C4-2B (cell line): ENCODE results near the gene NCK1.

Experiments used
- H3K27ac ChIP-seq: fragments of 450-650 bp; 2 replicates; pipeline ENCODE4 v1.5.1; 2017
- ZFX ChIP-seq: fragments of 450-650 bp; IDR thresholded peaks from 2 replicates; pipeline ENCODE4 v1.6.1; 2017
- TF ChIP-seq, protein P1 (sequence below): fragments of 450-650 bp; conservative IDR thresholded peaks from 2 replicates; pipeline ENCODE4 v1.5.1; 2017; ENCODE audit warnings: mild to moderate bottlenecking

The NCK1 gene

GRCh38 chr3:136861890-136862616 lies at the start of gene NCK1:
TSS of gene NCK1 (plus strand) at chr3:136862208. CDS start at chr3:136928002, 65,794 bp downstream.
- peak within 1 kb of the TSS; percentile 91 for H3K27ac ChIP-seq
- TF ChIP-seq, protein P1, sequence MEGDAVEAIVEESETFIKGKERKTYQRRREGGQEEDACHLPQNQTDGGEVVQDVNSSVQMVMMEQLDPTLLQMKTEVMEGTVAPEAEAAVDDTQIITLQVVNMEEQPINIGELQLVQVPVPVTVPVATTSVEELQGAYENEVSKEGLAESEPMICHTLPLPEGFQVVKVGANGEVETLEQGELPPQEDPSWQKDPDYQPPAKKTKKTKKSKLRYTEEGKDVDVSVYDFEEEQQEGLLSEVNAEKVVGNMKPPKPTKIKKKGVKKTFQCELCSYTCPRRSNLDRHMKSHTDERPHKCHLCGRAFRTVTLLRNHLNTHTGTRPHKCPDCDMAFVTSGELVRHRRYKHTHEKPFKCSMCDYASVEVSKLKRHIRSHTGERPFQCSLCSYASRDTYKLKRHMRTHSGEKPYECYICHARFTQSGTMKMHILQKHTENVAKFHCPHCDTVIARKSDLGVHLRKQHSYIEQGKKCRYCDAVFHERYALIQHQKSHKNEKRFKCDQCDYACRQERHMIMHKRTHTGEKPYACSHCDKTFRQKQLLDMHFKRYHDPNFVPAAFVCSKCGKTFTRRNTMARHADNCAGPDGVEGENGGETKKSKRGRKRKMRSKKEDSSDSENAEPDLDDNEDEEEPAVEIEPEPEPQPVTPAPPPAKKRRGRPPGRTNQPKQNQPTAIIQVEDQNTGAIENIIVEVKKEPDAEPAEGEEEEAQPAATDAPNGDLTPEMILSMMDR = no peak; the same call in 1 of the 2 replicates
- TF ChIP-seq ZFX = peak; percentile 80

- TF ChIP-seq ZFX = no peak
- TF ChIP-seq, protein P1 = no peak
- no peak overlapping the region for H3K27ac ChIP-seq
These were observed 44.6 kb upstream of the NCK1 start for GRCh38 chr3:136817448-136817847.

DNA sequence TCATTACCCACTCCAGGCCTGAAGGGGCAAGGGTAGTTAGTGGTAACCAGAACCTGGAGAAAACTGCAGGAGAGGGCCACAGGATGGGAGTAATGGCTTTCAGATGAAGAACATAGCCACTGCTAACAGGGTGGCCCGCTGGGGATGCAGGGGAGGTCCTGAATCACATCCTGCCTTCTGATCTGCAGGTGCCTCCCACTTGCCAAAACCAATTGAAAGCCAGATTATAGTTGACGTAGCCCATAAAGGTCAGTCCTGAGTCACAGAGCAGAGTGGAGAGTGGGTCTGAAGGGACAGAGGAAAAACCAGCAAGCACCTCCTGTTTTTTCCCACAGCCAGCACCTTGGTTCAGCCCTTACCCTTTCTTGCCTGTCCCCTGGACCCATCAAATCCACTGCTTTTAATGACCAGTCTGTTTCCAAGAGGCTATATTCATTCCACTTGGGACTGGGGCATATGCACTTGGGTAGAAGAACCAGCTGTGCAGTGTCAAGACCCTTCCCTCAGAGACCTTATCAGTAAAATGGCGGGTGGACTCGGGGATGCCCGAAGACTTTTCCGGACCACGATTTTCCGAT lies 43.7 kb upstream of the NCK1 start:
- TF ChIP-seq, protein P1 = no peak
- TF ChIP-seq ZFX = no peak
- no peak overlapping the region for H3K27ac ChIP-seq

GRCh38 chr3:136818769-136819391 lies 43.1 kb upstream of the NCK1 start, which contains the start of gene SLC35G2:
TSS of gene SLC35G2 (plus strand) at chr3:136819126. CDS start at chr3:136854461, 35,335 bp downstream.
- no peak within 1 kb of the TSS for H3K27ac ChIP-seq
- TF ChIP-seq, protein P1 = no peak
- no peak for TF ChIP-seq ZFX

- H3K27ac ChIP-seq = no peak overlapping the region
- TF ChIP-seq, protein P1 = no peak
- no peak for TF ChIP-seq ZFX
These were observed 42.6 kb upstream of the NCK1 start for GRCh38 chr3:136819392-136819730.

- H3K27ac ChIP-seq = no peak overlapping the region
- no peak for TF ChIP-seq ZFX
- TF ChIP-seq, protein P1 = no peak
These were observed 42.0 kb upstream of the NCK1 start for GRCh38 chr3:136819731-136820679.
